NCI-H146 treated with DMSO at 0.1 percent for 48 hours (cell line): ENCODE data around the gene IGFL1.
"Not testable (repeated sequence)": the region's sequence is repeated elsewhere in the genome, so short reads cannot be mapped to it uniquely, and the experiment has no call there.

Source experiments
- DNase-seq: peaks from one replicate; lab custom pipeline; 2025; ENCODE audit not compliant: unreplicated experiment; lab: John Stamatoyannopoulos, UW

IGFL1 gene

DNA sequence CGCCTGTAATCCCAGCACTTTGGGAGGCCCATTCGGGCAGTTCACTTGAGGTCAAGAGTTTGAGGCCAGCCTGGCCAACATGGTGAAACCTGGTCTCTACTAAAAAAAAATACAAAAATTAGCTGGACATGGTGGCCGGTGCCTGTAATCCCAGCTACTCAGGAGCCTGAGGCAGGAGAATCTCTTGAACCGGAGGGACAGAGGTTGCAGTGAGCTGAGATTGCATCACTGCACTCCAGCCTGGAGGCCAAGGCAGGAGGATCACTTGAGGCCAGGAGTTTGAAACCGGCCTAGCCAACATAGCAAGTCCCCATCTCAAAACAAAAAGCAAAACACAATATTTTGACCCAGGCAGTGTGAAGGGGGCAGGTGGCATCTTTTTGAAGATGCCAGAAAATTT lies 35.3 kb downstream of the IGFL1 start:
- not testable (repeated sequence) for DNase-seq

DNA sequence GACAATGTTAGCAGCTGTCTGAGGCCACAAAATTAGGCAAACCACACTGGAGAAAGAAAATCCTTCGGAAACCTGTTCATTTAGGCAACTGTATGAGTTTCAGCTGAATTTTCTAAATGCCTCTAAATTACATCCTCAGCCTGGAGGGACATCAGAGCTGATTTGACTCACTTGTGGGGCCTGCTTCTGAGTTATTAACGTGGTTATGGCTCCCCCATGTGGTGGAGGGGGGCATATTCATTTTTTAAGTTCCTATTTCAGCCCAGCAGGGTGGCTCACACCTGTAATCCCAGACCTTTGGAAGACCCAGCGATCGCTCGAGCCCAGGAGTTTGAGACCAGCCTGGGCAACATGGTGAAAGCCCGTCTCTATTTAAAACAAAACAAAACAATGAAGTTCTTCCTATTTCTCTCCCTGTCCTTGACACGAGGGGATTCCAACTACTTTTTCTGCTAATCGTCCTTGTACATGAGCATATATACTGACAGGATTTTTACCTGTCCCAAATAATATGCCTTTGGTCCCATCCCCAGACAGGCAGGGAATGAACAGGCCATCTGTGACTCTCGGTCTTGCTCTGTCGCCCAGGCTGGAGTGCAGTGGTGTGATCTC lies 35.8 kb downstream of the IGFL1 start:
- DNase-seq = peak; percentile 75

DNA sequence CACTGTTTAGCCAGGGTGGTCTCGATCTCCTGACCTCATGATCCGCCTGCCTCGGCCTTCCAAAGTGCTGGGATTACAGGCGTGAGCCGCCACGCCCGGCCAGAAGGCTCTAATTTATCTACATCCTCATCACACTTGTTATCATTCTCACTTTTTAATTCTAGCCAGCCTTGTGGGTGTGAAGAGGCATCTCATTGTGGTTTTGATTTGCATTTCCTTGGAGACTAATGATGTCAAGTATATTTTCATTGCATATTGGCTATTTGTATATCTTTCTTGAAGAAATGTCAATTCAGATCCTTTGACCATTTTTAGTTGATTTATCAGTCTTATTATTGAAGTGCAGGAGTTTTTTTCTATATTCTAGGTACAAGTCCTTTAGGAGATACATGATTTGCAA lies 39.6 kb downstream of the IGFL1 start:
- no peak for DNase-seq

DNA sequence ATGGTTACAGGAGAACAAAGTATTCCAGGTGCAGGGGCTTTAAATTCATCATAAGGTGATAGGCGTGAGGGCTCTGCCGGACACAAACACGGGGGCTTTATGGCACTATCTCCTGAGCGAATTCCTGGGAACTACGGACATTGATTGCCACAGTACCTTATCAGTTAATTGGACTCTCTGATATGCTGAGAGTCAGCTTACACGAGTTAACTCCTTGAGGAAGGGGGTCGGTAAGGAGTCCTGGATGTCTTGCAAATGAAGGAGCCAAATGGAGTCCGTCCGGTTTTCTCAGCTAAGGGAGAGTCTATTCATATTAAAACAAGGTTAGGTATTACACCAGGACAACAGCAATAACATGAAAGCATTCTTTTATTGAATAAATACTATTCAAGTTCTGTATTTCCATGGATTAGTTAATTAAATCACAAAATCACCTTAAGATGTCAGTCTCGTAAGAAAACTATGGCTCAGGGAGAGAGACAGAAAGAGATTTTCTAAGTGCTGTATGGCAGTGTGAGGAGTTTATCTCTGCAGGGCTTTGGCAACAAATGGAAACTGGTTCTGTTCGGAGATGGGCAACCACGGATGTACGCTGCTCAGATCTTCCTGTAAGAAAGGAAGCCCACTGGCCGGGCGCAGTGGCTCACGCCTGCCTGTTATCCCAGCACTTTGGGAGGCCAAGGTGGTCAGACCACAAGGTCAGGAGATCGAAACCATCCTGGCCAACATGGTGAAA lies 41.1 kb downstream of the IGFL1 start:
- DNase-seq = no peak

DNA sequence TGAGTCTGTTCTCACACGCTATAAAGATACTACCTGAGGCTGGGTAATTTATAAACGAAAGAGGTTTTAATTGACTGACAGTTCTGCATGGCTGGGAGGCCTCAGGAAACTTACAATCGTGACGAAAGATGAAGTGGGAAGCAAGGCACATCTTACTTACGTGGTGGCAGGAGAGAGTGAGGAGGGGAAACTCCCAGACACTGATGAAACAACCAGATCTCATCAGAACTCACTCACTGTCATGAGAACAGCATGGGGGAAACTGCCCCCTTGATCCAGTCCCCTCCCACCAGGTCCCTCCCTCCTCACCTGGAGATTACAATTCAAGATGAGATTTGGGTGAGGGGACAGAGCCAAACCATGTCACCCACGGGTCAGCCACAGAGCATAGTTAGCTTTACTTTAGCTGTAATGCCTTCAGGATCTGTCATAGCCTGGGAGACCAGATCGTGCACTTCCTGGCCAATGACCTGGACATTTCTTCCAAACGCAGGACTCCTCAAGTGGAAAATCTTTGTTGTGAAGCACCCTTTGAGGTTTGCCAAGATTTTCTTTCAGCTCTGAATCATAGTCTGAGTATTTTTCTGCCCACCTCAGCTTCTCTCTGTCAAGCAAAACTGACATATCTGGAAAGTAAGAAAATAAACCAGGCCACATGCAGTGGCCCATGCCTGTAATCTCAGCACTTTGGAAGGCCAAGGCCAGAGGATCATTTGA lies 42.1 kb downstream of the IGFL1 start:
- DNase-seq = no peak

DNA sequence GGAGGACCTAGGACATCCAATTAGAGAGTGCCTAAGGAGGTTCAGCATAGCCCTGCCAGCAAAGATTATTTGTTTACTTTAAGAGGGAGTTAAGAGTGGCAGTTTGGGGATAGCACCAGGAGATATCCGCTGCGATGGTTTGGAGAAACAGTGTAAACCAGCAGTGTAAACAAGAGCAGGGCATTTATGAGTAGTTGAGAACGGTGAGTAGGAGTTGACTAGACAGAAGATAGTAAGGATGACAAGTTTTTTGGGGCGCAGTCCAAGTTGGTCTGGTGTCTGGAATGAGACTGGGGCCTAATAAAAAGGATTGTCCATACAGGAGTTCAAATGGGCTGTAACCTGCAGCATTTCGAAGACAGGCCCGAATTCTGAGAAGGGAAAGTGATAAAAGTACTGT lies 44.4 kb downstream of the IGFL1 start:
- not testable (repeated sequence) for DNase-seq

DNA sequence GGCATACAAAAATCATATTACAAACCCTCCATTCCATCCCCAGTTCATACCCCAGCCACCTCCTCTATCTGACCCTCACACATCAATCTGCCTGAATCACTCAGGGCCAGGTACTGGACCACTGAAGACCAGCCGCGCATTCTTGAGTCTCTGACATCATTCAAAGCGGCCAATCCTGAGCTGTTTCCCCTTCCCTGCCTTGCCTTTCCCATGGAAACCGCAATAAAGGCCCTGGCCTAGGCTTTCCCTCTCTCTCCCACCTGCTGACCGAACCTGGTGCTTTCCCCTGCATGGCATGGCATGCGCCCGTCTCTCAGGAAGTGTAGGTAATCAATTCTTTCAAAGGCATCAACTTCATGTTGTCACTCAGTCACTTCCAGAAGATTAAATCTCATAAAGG lies 49.6 kb downstream of the IGFL1 start:
- no peak for DNase-seq
